Measurements from ENCODE around the gene ARHGAP24.
"Not testable (repeated sequence)": the region's sequence is repeated elsewhere in the genome, so short reads cannot be mapped to it uniquely, and the experiment has no call there.

The ARHGAP24 gene

GRCh38 chr4:85784348-85784747 lies 309.4 kb downstream of the ARHGAP24 start:
- DNase-seq = no peak

- DNase-seq = no peak
Measured at GRCh38 chr4:85784947-85785346, 310.0 kb downstream of the ARHGAP24 start.

GRCh38 chr4:85787133-85787532 lies 312.2 kb downstream of the ARHGAP24 start:
- no peak for DNase-seq

GRCh38 chr4:85788604-85789003 lies 313.7 kb downstream of the ARHGAP24 start:
- DNase-seq = no peak

- no peak for DNase-seq
Measured at GRCh38 chr4:85789241-85789640, 314.3 kb downstream of the ARHGAP24 start.

- no peak for DNase-seq
Measured at GRCh38 chr4:85790582-85790981, 315.6 kb downstream of the ARHGAP24 start.

GRCh38 chr4:85792376-85793232 lies 317.7 kb downstream of the ARHGAP24 start:
- DNase-seq = no peak

- no peak for DNase-seq
Measured at GRCh38 chr4:85793233-85793585, 318.3 kb downstream of the ARHGAP24 start.

- DNase-seq = no peak
Measured at GRCh38 chr4:85798012-85798770, 323.2 kb downstream of the ARHGAP24 start.

- no peak for DNase-seq
Measured at GRCh38 chr4:85803856-85804255, 328.9 kb downstream of the ARHGAP24 start.

- DNase-seq = no peak
Measured at GRCh38 chr4:85805891-85806290, 330.9 kb downstream of the ARHGAP24 start.

GRCh38 chr4:85806334-85806733 lies 331.4 kb downstream of the ARHGAP24 start:
- DNase-seq = no peak

- DNase-seq = no peak
Measured at GRCh38 chr4:85807247-85807950, 332.4 kb downstream of the ARHGAP24 start.

- no peak for DNase-seq
Measured at GRCh38 chr4:85808104-85808503, 333.2 kb downstream of the ARHGAP24 start.

GRCh38 chr4:85808864-85809263 lies 333.9 kb downstream of the ARHGAP24 start:
- DNase-seq = no peak

GRCh38 chr4:85812776-85813175 lies 337.8 kb downstream of the ARHGAP24 start:
- no peak for DNase-seq

- DNase-seq = no peak
Measured at GRCh38 chr4:85815796-85816459, 341.0 kb downstream of the ARHGAP24 start.

GRCh38 chr4:85818700-85819099 lies 343.8 kb downstream of the ARHGAP24 start:
- DNase-seq = no peak

GRCh38 chr4:85820101-85820500 lies 345.2 kb downstream of the ARHGAP24 start:
- DNase-seq = not testable (repeated sequence)

GRCh38 chr4:85821688-85822455 lies 346.9 kb downstream of the ARHGAP24 start:
- DNase-seq = no peak

GRCh38 chr4:85823295-85823694 lies 348.3 kb downstream of the ARHGAP24 start:
- peak; percentile 29 for DNase-seq

All from NCI-H1694 (cell line).